ENCODE results near the gene MKX.
"Not testable (repeated sequence)": the region's sequence is repeated elsewhere in the genome, so short reads cannot be mapped to it uniquely, and the experiment has no call there.

The MKX gene

GRCh38 chr10:27687743-27688142 is 57.9 kb downstream of the MKX start:
- no peak for DNase-seq

GRCh38 chr10:27687326-27687725 is 58.3 kb downstream of the MKX start:
- DNase-seq = no peak

GRCh38 chr10:27685681-27686080 is 59.9 kb downstream of the MKX start:
- DNase-seq = no peak

- no peak for DNase-seq
Measured at GRCh38 chr10:27683226-27683625, 62.4 kb downstream of the MKX start.

- not testable (repeated sequence) for DNase-seq
Measured at GRCh38 chr10:27681795-27682194, 63.8 kb downstream of the MKX start.

GRCh38 chr10:27680691-27681605 is 64.7 kb downstream of the MKX start:
- DNase-seq = no peak

GRCh38 chr10:27680006-27680557 is 65.5 kb downstream of the MKX start:
- DNase-seq = no peak

- no peak for DNase-seq
Measured at GRCh38 chr10:27679369-27679912, 66.2 kb downstream of the MKX start.

GRCh38 chr10:27678166-27678565 is 67.5 kb downstream of the MKX start:
- no peak for DNase-seq

- no peak for DNase-seq
Measured at GRCh38 chr10:27673065-27673464, 72.6 kb downstream of the MKX start.

GRCh38 chr10:27671821-27672220 is 73.8 kb downstream of the MKX start:
- no peak for DNase-seq

GRCh38 chr10:27664461-27664860 is 81.2 kb downstream of the MKX start:
- DNase-seq = no peak

GRCh38 chr10:27663621-27664020 is 82.0 kb downstream of the MKX start:
- no peak for DNase-seq

GRCh38 chr10:27661514-27662286 is 83.9 kb downstream of the MKX start:
- no peak for DNase-seq

- DNase-seq = no peak
Measured at GRCh38 chr10:27660711-27661110, 84.9 kb downstream of the MKX start.

- DNase-seq = no peak
Measured at GRCh38 chr10:27660268-27660667, 85.4 kb downstream of the MKX start.

- no peak for DNase-seq
Measured at GRCh38 chr10:27659786-27660185, 85.8 kb downstream of the MKX start.

GRCh38 chr10:27658788-27659187 is 86.8 kb downstream of the MKX start:
- DNase-seq = no peak

GRCh38 chr10:27655296-27655695 is 90.3 kb downstream of the MKX start:
- DNase-seq = no peak

GRCh38 chr10:27654284-27654683 is 91.3 kb downstream of the MKX start:
- no peak for DNase-seq

GRCh38 chr10:27646604-27647175 is 98.9 kb downstream of the MKX start:
- no peak for DNase-seq

GRCh38 chr10:27646194-27646593 is 99.4 kb downstream of the MKX start:
- DNase-seq = no peak

- no peak for DNase-seq
Measured at GRCh38 chr10:27644307-27644939, 101.2 kb downstream of the MKX start.
